Spleen (tissue), 7 donors: ENCODE data around the gene METTL2B.
"Not testable (repeated sequence)": the region's sequence is repeated elsewhere in the genome, so short reads cannot be mapped to it uniquely, and the experiment has no call there.

Source experiments
- POLR2A ChIP-seq, 3 donors: fragments of 450-650 bp; IDR thresholded peaks; one replicate each; pipeline ENCODE4 v1.5.1; 2017; ENCODE audit warnings: antibody characterized with exemption in 3 of 3, mild to moderate bottlenecking in 1 of 3
- POLR2AphosphoS5 ChIP-seq, 3 donors: sonication (generic); formaldehyde crosslinking; IDR thresholded peaks; one replicate each; pipeline ENCODE4 v1.5.1; 2017; ENCODE audit warnings: antibody characterized with exemption in 3 of 3
- TF ChIP-seq, protein P1 (sequence below), 11 experiments: fragments of 200-600 bp in 7 of 11; fragments of 450-650 bp in 4 of 11; sonication (generic) in 4 of 11; IDR thresholded peaks in 8 of 11; conservative IDR thresholded peaks in 3 of 11; 1 replicate in 7 of 11; 2 replicates in 4 of 11; pipeline versions ENCODE4 v1.4.0 to v1.8.0; 2016 to 2021; ENCODE audit warnings: antibody characterized with exemption in 11 of 11, inconsistent platforms in 4 of 11, mild to moderate bottlenecking in 1 of 11
- donor health status: DM: no; HTN: no; CAD: no; lungs with moderate emphysema.
- donor health status: DM: no; HTN: no; CAD: no.
- donor health status: DM: no; HTN: no; CAD: no.

DNA sequence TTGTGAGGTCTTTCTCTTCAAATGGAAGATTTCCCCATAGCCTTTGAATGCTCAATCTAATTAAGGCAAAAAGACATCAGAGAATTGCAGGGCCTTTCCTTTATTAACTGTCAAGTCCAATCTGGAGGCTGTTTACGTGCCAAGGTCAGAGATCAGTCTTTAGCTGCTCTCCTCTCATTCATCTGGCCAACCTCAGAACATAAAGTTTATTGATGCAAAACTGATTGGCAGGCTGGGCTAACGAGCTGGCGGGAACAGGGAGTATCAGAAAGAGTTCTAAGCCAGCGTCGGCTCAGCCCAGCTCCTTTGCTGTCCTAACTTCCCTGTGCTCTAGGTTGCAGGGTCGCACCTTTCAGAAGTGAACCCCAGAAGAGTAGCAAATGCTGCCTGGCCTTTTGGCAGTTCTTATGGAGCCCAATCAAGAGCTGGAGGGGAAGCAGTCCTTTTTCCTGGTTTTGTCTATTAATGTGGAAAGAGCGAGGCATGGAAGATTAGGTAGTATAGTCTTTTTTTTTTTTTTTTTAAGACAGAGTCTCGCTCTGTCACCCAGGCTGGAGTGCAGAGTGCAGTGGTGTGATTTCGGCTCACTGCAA lies 47.5 kb downstream of the METTL2B start:
- not testable (repeated sequence) for TF ChIP-seq POLR2A, POLR2AphosphoS5 (IDR thresholded peaks at IDR 0.05)
- TF ChIP-seq, protein P1, sequence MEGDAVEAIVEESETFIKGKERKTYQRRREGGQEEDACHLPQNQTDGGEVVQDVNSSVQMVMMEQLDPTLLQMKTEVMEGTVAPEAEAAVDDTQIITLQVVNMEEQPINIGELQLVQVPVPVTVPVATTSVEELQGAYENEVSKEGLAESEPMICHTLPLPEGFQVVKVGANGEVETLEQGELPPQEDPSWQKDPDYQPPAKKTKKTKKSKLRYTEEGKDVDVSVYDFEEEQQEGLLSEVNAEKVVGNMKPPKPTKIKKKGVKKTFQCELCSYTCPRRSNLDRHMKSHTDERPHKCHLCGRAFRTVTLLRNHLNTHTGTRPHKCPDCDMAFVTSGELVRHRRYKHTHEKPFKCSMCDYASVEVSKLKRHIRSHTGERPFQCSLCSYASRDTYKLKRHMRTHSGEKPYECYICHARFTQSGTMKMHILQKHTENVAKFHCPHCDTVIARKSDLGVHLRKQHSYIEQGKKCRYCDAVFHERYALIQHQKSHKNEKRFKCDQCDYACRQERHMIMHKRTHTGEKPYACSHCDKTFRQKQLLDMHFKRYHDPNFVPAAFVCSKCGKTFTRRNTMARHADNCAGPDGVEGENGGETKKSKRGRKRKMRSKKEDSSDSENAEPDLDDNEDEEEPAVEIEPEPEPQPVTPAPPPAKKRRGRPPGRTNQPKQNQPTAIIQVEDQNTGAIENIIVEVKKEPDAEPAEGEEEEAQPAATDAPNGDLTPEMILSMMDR (IDR thresholded peaks at IDR 0.05 in 8 of 11, conservative IDR thresholded peaks at IDR 0.05 in 3 of 11) = not testable (repeated sequence)
